Naive thymus-derived CD4-positive, alpha-beta T cell (primary cell): ENCODE data around the gene SCAF4. TPM values are rescaled to one million over a fixed set of nuclear protein-coding genes. Genes with fewer than 3 reads are reported as not detected.
A peak's percentile ranks its signal among the peaks of the same experiment; 100 is the strongest.

Experiments
- ATAC-seq: fragments of 150-1000 bp; cut with Tn5 transposase; 2 replicates; pipeline ENCODE4 v1.10.0; 2021; ENCODE audit warnings: mild to moderate bottlenecking, moderate library complexity
- CTCF ChIA-PET: fragments of 350-600 bp; sonication (Branson Sonifier 250); formaldehyde crosslinking; loops from one replicate; lab custom pipeline; 2021; ENCODE audit warnings: antibody characterized with exemption; lab: Charles Lee
- POLR2A ChIA-PET: fragments of 350-600 bp; sonication (Branson Sonifier 250); formaldehyde crosslinking; loops from one replicate; lab custom pipeline; 2021; ENCODE audit warnings: antibody characterized with exemption, inconsistent platforms; lab: Charles Lee
- DNase-seq, 9 donors: peaks; one replicate each; pipeline versions ENCODE4 v3.0.0 to v3.0.0-alpha.2; 2020 to 2022; ENCODE audit warnings: mixed read lengths in 1 of 9
- H3K27ac ChIP-seq: one replicate; pipeline ENCODE4 v1.7.0; 2013; ENCODE audit warnings: mild to moderate bottlenecking, low read depth, low read length, moderate library complexity
- H3K27me3 ChIP-seq, 2 donors: one replicate each; pipeline ENCODE4 v1.7.0; 2013; ENCODE audit warnings: low read length in 2 of 2, mild to moderate bottlenecking in 2 of 2, moderate library complexity in 2 of 2; ENCODE audit not compliant: control insufficient read depth in 2 of 2, insufficient read depth in 2 of 2
- H3K36me3 ChIP-seq, 3 experiments: 1 replicate in 2 of 3; 2 replicates in 1 of 3; pipeline ENCODE4 v1.7.0; 2013; ENCODE audit warnings: low read length in 3 of 3, mild to moderate bottlenecking in 3 of 3, moderate library complexity in 1 of 3; ENCODE audit not compliant: insufficient read depth in 3 of 3, control insufficient read depth in 2 of 3
- H3K4me1 ChIP-seq, 2 donors: one replicate each; pipeline ENCODE4 v1.7.0; 2013; ENCODE audit warnings: low read length in 2 of 2, mild to moderate bottlenecking in 2 of 2, moderate library complexity in 1 of 2; ENCODE audit not compliant: control insufficient read depth in 2 of 2, insufficient read depth in 2 of 2
- H3K4me3 ChIP-seq: 2 replicates; pipeline ENCODE4 v1.7.0; 2013; ENCODE audit warnings: mild to moderate bottlenecking, low read length
- H3K9me3 ChIP-seq, 3 experiments: 1 replicate in 2 of 3; 2 replicates in 1 of 3; pipeline ENCODE4 v1.7.0; 2013; ENCODE audit warnings: low read length in 3 of 3; ENCODE audit not compliant: control insufficient read depth in 2 of 3
- H3K27ac Mint-ChIP-seq, 9 donors: one replicate each; pipeline ENCODE4 v1.8.0; 2020 to 2022; ENCODE audit warnings: mixed read lengths in 9 of 9, mild to moderate bottlenecking in 8 of 9, moderate library complexity in 5 of 9, inconsistent platforms in 2 of 9
- H3K27me3 Mint-ChIP-seq, 5 donors: one replicate each; pipeline ENCODE4 v1.8.0; 2021 to 2022; ENCODE audit warnings: mixed read lengths in 5 of 5, mild to moderate bottlenecking in 1 of 5
- H3K36me3 Mint-ChIP-seq, 5 donors: one replicate each; pipeline ENCODE4 v1.8.0; 2020 to 2022; ENCODE audit warnings: mixed read lengths in 5 of 5, mild to moderate bottlenecking in 3 of 5, inconsistent platforms in 1 of 5
- H3K4me1 Mint-ChIP-seq, 7 donors: one replicate each; pipeline ENCODE4 v1.8.0; 2020 to 2022; ENCODE audit warnings: mixed read lengths in 7 of 7, mild to moderate bottlenecking in 3 of 7, inconsistent platforms in 1 of 7
- H3K4me3 Mint-ChIP-seq, 10 donors: one replicate each; pipeline ENCODE4 v1.8.0; 2020 to 2022; ENCODE audit warnings: mild to moderate bottlenecking in 10 of 10, mixed read lengths in 10 of 10, moderate library complexity in 6 of 10, inconsistent platforms in 2 of 10
- H3K9me3 Mint-ChIP-seq, 11 donors: one replicate each; pipeline ENCODE4 v1.8.0; 2020 to 2022; ENCODE audit warnings: mixed read lengths in 11 of 11, mild to moderate bottlenecking in 4 of 11, inconsistent platforms in 1 of 11, moderate library complexity in 1 of 11
- intact Hi-C, 2 donors: fragments of 100-400 bp; cut with micrococcal nuclease; formaldehyde crosslinking; loops; one replicate each; pipeline ENCODE4 v1.15.1; 2023
- polyA plus RNA-seq, 2 donors: library from polyadenylated mRNA; unstranded; fragments of 300-500 nt; fragmentation: Illumina TruSeq; gene quantifications; one replicate each; pipeline ENCODE4 v1.2.3, GENCODE V29; 2021
- total RNA-seq, 6 experiments: library from RNA in 5 of 6; stranded (reverse) in 5 of 6; gene quantifications; 1 replicate in 5 of 6; 2 replicates in 1 of 6; pipeline ENCODE4 v1.2.3 and lab custom pipeline; 2021 to 2026

Gene SCAF4
- total and polyA plus RNA-seq, 7 experiments from 2014 or later, result 20.4 to 69.7 (median 58.9) TPM

DNA sequence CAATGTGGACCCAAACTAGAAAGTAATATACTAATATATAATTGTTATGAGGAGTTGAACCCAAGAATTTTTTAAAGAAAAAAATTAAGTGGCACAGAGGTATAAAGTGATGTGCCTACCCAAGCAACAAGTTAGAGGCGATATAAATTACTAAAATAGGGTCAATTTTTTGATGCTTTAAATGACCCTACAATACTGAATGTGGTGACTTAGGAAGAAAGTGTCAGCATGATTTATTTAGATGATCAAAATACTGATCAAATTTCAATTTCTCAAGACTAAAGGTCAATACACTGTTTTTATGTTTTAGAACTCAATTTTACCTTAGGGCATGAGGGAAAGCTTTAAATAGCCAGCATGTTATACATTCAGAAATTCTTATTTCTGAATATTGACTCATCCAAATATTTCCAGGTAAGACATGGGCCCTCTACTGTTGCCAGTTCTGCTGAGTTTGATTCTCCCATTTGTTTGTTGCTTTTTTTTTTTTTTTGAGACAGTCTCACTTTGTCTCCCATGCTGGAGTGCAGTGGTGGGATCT, 20.1 kb downstream of the SCAF4 start:
- H3K9me3 Mint-ChIP-seq, result no peaks in the 10 kb centered on the region
- Histone ChIP-seq H3K27me3 (no peaks in the 10 kb centered on the region), H3K36me3 (peaks cover 0 to under 1% (median 0%) of the 10 kb centered on the region in 3 experiments), H3K4me1 (peaks cover 14 to 36% of the 10 kb centered on the region in 2 donors), H3K9me3 (no peaks in the 10 kb centered on the region), H3K4me3 (no peak overlapping the region), H3K27ac (no peak overlapping the region)
- no peaks in the 10 kb centered on the region for H3K36me3 Mint-ChIP-seq
- peak overlapping the region in 4 of 10 donors; percentile 8 to 30 (median 14) for H3K4me3 Mint-ChIP-seq
- ChIA-PET POLR2A (no interaction called here), CTCF (no interaction called here)
- peaks cover 45 to 95% (median 89%) of the 10 kb centered on the region in 7 donors for H3K4me1 Mint-ChIP-seq
- ATAC-seq (no peak), DNase-seq (no peak)
- no peaks in the 10 kb centered on the region for H3K27me3 Mint-ChIP-seq
- intact Hi-C loops, result no loop called here
- peak overlapping the region in 3 of 9 donors; percentile 41 to 56 (median 51) for H3K27ac Mint-ChIP-seq

DNA sequence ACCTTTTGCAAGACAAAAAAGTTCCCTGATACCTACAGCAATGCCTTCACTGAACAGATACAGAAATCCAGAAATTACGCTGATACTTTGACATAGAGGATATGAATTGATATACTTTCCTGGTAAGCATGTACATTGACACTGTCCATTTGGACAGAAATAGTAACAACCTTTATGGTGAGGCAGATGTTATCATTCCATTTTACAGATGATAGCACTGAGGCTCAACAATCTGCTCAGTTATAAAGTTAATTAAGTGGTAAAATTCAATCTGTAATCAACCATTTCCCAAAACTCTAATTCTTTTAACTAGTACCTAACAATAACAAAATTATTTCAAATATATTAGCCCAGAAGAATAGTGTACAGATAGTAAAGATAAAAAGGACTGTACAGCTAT, 20.6 kb downstream of the SCAF4 start:
- H3K4me1 ChIP-seq, result peaks cover 13 to 31% of the 10 kb centered on the region in 2 donors
- H3K36me3 ChIP-seq, result peaks cover 0 to 5% (median 0%) of the 10 kb centered on the region in 3 experiments
- POLR2A ChIA-PET, result no interaction called here
- peaks cover 0 to 4% (median 3%) of the 10 kb centered on the region in 5 donors for H3K36me3 Mint-ChIP-seq
- no peak for ATAC-seq
- no peak overlapping the region for H3K4me3 ChIP-seq
- H3K27ac Mint-ChIP-seq, result peak overlapping the region in 2 of 9 donors; percentile 5 to 12
- H3K4me1 Mint-ChIP-seq, result peaks cover 49 to 95% (median 89%) of the 10 kb centered on the region in 7 donors
- DNase-seq, result no peak
- H3K9me3 ChIP-seq, result no peaks in the 10 kb centered on the region
- no peak overlapping the region for H3K4me3 Mint-ChIP-seq
- CTCF ChIA-PET, result no interaction called here
- no peaks in the 10 kb centered on the region for H3K27me3 Mint-ChIP-seq
- H3K27ac ChIP-seq, result no peak overlapping the region
- no peaks in the 10 kb centered on the region for H3K27me3 ChIP-seq
- H3K9me3 Mint-ChIP-seq, result no peaks in the 10 kb centered on the region
- intact Hi-C loops, result no loop called here

DNA sequence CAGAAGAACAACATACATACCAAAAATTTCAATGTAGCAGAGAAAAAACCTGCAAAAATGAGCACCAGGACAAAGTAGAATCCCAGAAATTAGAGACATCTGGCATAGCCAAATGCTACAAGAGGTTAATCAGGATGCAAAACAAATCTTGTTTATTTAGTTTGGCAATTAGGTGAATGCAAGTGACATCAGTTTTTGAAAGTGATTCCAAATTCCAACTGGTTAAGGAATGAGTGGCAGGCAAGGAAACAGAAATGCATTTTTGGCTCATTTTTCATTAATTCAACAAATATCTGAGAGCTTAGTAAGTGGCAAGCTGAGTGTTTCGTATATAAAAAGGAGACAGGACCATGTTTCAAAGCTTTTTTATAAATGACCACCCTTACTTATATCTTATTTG, 21.3 kb downstream of the SCAF4 start:
- Histone ChIP-seq H3K27me3 (no peaks in the 10 kb centered on the region), H3K4me3 (no peak overlapping the region), H3K36me3 (peaks cover 0 to 6% (median 0%) of the 10 kb centered on the region in 3 experiments), H3K9me3 (no peaks in the 10 kb centered on the region), H3K27ac (no peak overlapping the region), H3K4me1 (peaks cover 13 to 27% of the 10 kb centered on the region in 2 donors)
- peak overlapping the region in 2 of 10 donors; percentile 35 to 41 for H3K4me3 Mint-ChIP-seq
- peaks cover 51 to 91% (median 86%) of the 10 kb centered on the region in 7 donors for H3K4me1 Mint-ChIP-seq
- DNase-seq (no peak), ATAC-seq (no peak)
- no peaks in the 10 kb centered on the region for H3K27me3 Mint-ChIP-seq
- no peaks in the 10 kb centered on the region for H3K9me3 Mint-ChIP-seq
- peak overlapping the region in 4 of 9 donors; percentile 37 to 67 (median 54) for H3K27ac Mint-ChIP-seq
- ChIA-PET CTCF (no interaction called here), POLR2A (no interaction called here)
- intact Hi-C loops, result no loop called here
- H3K36me3 Mint-ChIP-seq, result peaks cover 0 to 6% (median 3%) of the 10 kb centered on the region in 5 donors

DNA sequence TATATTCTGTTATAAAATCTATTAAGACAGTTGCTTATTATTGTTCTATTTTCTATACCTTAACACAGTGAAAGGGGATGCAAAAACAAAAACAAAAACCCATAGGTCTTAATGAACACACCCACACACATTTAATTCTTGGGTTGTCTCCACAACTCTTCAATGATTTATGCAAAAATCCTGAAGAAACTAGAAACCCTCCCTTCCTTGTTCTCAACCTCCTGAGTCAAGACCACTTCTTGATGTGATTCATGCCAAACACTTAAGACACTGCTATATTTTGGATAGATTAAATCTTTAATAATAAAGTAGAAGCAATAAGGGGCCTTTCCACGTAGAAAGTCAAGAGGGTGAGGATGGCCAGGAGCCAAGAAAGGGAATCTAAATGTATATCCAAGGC, 23.4 kb downstream of the SCAF4 start:
- H3K27me3 ChIP-seq, result no peaks in the 10 kb centered on the region
- Mint-ChIP-seq H3K4me1 (peaks cover 38 to 79% (median 71%) of the 10 kb centered on the region in 7 donors), H3K27ac (peak overlapping the region in 5 of 9 donors; percentile 38 to 78 (median 51)), H3K36me3 (peaks cover 0 to 13% (median 5%) of the 10 kb centered on the region in 5 donors), H3K27me3 (no peaks in the 10 kb centered on the region), H3K4me3 (peak overlapping the region in 2 of 10 donors; percentile 30 to 35), H3K9me3 (no peaks in the 10 kb centered on the region)
- ATAC-seq (no peak), DNase-seq (no peak)
- POLR2A ChIA-PET, result no interaction called here
- no peak overlapping the region for H3K4me3 ChIP-seq
- peaks cover 13 to 15% of the 10 kb centered on the region in 2 donors for H3K4me1 ChIP-seq
- intact Hi-C loops, result no loop called here
- H3K36me3 ChIP-seq, result peaks cover 0 to 6% (median 5%) of the 10 kb centered on the region in 3 experiments
- no peak overlapping the region for H3K27ac ChIP-seq
- no peaks in the 10 kb centered on the region for H3K9me3 ChIP-seq
- CTCF ChIA-PET, result no interaction called here

DNA sequence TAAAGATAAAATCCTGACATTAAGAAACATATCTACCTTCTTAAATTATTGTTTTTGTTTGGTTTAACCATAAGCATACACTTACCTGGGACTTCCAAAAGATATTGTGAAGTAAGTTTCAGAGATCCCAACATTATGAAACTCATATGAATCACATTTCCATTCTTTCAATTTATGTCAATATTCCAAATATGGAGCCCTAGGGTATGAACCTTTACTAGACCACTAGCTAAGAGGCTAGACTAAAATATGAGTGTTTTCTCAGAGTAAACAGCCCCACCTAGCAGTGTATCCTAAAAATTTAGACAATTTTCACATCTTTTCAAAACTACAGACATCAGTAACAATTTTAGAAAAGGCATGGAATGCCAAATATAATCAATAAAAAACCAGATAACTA, 24.4 kb downstream of the SCAF4 start:
- Histone ChIP-seq H3K4me3 (no peak overlapping the region), H3K36me3 (peaks cover 4 to 8% (median 5%) of the 10 kb centered on the region in 3 experiments), H3K27me3 (no peaks in the 10 kb centered on the region), H3K9me3 (no peaks in the 10 kb centered on the region), H3K4me1 (peaks cover 8 to 13% of the 10 kb centered on the region in 2 donors), H3K27ac (no peak overlapping the region)
- no peak for ATAC-seq
- CTCF ChIA-PET, result interaction anchor here (0.7 kb wide), 1 partner anchor 21 kb away, joined by 3 read pairs; no protein-coding TSS in a partner anchor
- Mint-ChIP-seq H3K27ac (peak overlapping the region in 1 of 9 donors; percentile 17), H3K4me1 (peaks cover 36 to 73% (median 62%) of the 10 kb centered on the region in 7 donors), H3K36me3 (peaks cover 0 to 22% (median 7%) of the 10 kb centered on the region in 5 donors), H3K27me3 (no peaks in the 10 kb centered on the region), H3K4me3 (no peak overlapping the region), H3K9me3 (no peaks in the 10 kb centered on the region)
- DNase-seq, result no peak
- intact Hi-C loops, result loop anchor here in 1 of 2 donors (2.0 kb wide), 1 partner anchor 15 kb away; no protein-coding TSS in a partner anchor
- POLR2A ChIA-PET, result no interaction called here

DNA sequence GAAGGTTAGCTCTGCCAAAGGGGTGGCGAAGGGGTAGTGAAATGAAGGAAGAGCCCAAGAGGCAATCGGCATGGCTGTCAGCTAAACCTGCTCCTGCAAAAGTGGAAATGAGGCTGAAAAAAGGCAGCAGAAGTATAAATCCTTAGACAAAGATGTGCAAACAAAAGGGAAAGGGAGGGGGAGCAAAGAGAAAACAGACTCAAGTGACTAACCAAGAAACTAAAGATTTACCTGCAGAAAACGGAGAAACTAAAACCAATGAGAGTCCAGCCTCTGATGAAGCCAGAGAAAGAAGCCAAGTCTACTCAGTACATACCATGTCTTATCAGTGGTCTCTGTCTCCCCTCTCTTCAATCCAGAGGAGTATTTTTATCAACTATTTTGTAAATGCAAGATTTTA, 25.4 kb downstream of the SCAF4 start:
- H3K36me3 Mint-ChIP-seq, result peaks cover 0 to 29% (median 9%) of the 10 kb centered on the region in 5 donors
- Histone ChIP-seq H3K9me3 (no peaks in the 10 kb centered on the region), H3K4me1 (peaks cover 8 to 13% of the 10 kb centered on the region in 2 donors), H3K36me3 (peaks cover 5 to 15% (median 12%) of the 10 kb centered on the region in 3 experiments), H3K27me3 (no peaks in the 10 kb centered on the region), H3K4me3 (no peak overlapping the region), H3K27ac (no peak overlapping the region)
- no peak for ATAC-seq
- no peaks in the 10 kb centered on the region for H3K9me3 Mint-ChIP-seq
- peak overlapping the region in 4 of 10 donors; percentile 4 to 46 (median 33) for H3K4me3 Mint-ChIP-seq
- H3K27ac Mint-ChIP-seq, result peak overlapping the region in 4 of 9 donors; percentile 0 to 65 (median 30)
- POLR2A ChIA-PET, result no interaction called here
- no peak for DNase-seq
- peaks cover 38 to 64% (median 56%) of the 10 kb centered on the region in 7 donors for H3K4me1 Mint-ChIP-seq
- H3K27me3 Mint-ChIP-seq, result no peaks in the 10 kb centered on the region
- CTCF ChIA-PET, result no interaction called here
- intact Hi-C loops, result loop anchor here in 1 of 2 donors (2.0 kb wide), 1 partner anchor 14 kb away; no protein-coding TSS in a partner anchor
